ENCODE data around the gene CKAP2L. TPM values are rescaled to one million over a fixed set of nuclear protein-coding genes. Genes with fewer than 3 reads are reported as not detected.

CKAP2L gene
- total and polyA plus RNA-seq, 10 of the 15 experiments (the other 5 are each of a cell fraction or from before 2014, with no cell fraction given), result 10.5 to 37.4 (median 20.2) TPM

GRCh38 chr2:112725545-112726457, 38.6 kb downstream of the CKAP2L start (continued):
- TF ChIP-seq EGR1 (IDR thresholded peaks at IDR 0.05; ENCODE audit: borderline replicate concordance in 1 of 2, low read depth in 2 of 2, low read length in 2 of 2), result no peak
- no peak for TF ChIP-seq MYC (IDR thresholded peaks at IDR 0.05; ENCODE audit: insufficient read depth, insufficient read length, insufficient replicate concordance, low read length, severe bottlenecking)
- TF ChIP-seq LARP7 (IDR thresholded peaks at IDR 0.05), result 0 out of 2 replicates have a peak, but pooled peaks have one; percentile 12
- no peak for TF ChIP-seq ZSCAN29 (IDR thresholded peaks at IDR 0.05)
- no peak for TF ChIP-seq ZBED1 (IDR thresholded peaks at IDR 0.05; ENCODE audit: borderline replicate concordance)
- TF ChIP-seq SREBF2 (IDR thresholded peaks at IDR 0.05; ENCODE audit: low read length), result no peak
- no peak for TF ChIP-seq WRNIP1 (IDR thresholded peaks at IDR 0.05; ENCODE audit: borderline replicate concordance, low read depth, low read length)
- peak; percentile 27; the same call in 1 of the 2 replicates for TF ChIP-seq DPF2 (IDR thresholded peaks at IDR 0.05)
- TF ChIP-seq IKZF2 (IDR thresholded peaks at IDR 0.05), result peak; percentile 27 to 43; a peak in 2 of 4 replicates
- TF ChIP-seq ASH2L (IDR thresholded peaks at IDR 0.05; ENCODE audit: borderline replicate concordance, low read depth), result no peak
- TF ChIP-seq FOS (IDR thresholded peaks at IDR 0.05; ENCODE audit: borderline replicate concordance, extremely low read depth, insufficient read length), result no peak
- no peak for TF ChIP-seq ZBTB40 (IDR thresholded peaks at IDR 0.05; ENCODE audit: borderline replicate concordance)
- no peak for TF ChIP-seq TARDBP (IDR thresholded peaks at IDR 0.05; ENCODE audit: borderline replicate concordance)
- TF ChIP-seq PAX8 (IDR thresholded peaks at IDR 0.05), result no peak
- no peak for TF ChIP-seq SMAD1 (IDR thresholded peaks at IDR 0.05; ENCODE audit: low read depth, partially characterized antibody)
- peak; percentile 25; the same call in 1 of the 2 replicates for TF ChIP-seq SMC3 (IDR thresholded peaks at IDR 0.05; ENCODE audit: borderline replicate concordance, low read length)
- no peak for TF ChIP-seq NFXL1 (IDR thresholded peaks at IDR 0.05; ENCODE audit: borderline replicate concordance)
- no peak for TF ChIP-seq ZNF217 (IDR thresholded peaks at IDR 0.05)
- TF ChIP-seq NBN (IDR thresholded peaks at IDR 0.05), result no peak
- TF ChIP-seq ZNF24 (IDR thresholded peaks at IDR 0.05), result no peak
- peak; percentile 91 for TF ChIP-seq MEF2B (IDR thresholded peaks at IDR 0.05; ENCODE audit: partially characterized antibody, poor library complexity, severe bottlenecking)
- TF ChIP-seq MXI1 (IDR thresholded peaks at IDR 0.05; ENCODE audit: low read depth, low read length), result no peak
- TF ChIP-seq YY1 (IDR thresholded peaks at IDR 0.05; ENCODE audit: low read depth, low read length), result 0 out of 2 replicates have a peak, but pooled peaks have one; percentile 12
- peak; percentile 72 for TF ChIP-seq HDGF (IDR thresholded peaks at IDR 0.05)
- TF ChIP-seq CREB1 (IDR thresholded peaks at IDR 0.05; ENCODE audit: low read depth), result 0 out of 2 replicates have a peak, but pooled peaks have one; percentile 7
- no peak for TF ChIP-seq RBBP5 (conservative IDR thresholded peaks at IDR 0.05)
- no peak for TF ChIP-seq SRF (IDR thresholded peaks at IDR 0.05; ENCODE audit: low read depth in 2 of 2, low read length in 2 of 2)
- no peak for TF ChIP-seq STAT1 (conservative IDR thresholded peaks at IDR 0.05)
- TF ChIP-seq MAX (IDR thresholded peaks at IDR 0.05; ENCODE audit: low read depth, low read length), result peak; percentile 53; the same call in 1 of the 2 replicates
